GM19023 (cell line): ENCODE results near the gene NWD2.

ENCODE experiments used
- ATAC-seq: cut with Tn5 transposase; IDR thresholded peaks from one replicate; pipeline ENCODE4 v1.9.1; 2021; ENCODE audit warnings: mild to moderate bottlenecking, moderate library complexity; ENCODE audit not compliant: unreplicated experiment

NWD2 gene

DNA sequence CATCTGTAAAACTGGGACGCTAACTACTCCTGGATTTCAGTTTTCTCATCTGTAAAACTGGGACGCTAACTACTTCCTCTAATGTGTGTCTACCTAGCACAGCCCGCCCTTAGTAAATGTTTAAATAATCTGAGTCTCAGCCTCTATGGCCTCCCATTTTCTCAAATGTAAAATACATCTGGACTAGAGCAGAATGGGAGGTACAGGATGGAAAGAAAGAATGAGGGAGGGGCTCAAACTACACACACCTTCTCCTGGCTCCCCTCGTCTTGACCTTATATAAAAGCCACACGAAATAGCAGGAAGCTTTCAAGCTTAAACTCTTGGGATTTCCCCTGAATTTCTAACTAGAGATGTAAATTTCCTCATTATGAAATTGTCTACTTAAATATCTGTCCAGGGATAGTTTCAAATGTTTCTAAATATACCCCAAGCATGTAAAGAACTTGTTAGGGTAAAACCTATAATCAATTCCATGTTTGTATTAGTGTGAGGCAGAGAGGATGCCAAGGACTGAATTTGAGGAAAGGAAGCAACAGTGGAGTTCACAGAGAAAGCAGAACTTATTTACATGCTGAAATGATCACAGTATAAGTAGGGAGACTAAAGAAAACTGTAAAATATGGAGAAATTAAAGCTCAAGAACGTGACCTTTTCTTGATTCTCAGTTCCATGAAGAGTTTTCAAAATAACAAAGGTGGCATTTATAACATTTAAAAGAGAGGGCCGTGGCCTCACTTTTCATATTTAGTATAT is 220.0 kb downstream of the NWD2 start:
- ATAC-seq, result no peak

DNA sequence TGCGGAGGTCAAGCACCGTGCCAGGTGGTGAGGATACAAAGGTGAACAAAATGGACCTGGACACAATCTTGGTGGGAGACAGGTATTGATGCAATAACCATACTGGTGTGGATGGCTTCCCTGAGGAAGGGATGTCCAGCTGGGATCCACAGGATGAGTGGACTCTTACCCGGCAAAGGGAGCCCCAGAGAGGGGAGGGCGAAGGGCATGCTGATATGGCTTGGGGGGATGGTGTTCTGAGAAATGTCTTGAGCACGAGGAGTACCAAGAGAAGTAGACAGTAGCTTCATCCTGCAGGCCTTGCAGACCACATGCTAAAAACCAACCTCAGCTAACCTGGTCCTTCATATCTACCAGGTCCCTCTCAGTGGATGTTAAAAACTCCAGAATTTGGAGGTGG is 220.8 kb downstream of the NWD2 start:
- no peak for ATAC-seq

DNA sequence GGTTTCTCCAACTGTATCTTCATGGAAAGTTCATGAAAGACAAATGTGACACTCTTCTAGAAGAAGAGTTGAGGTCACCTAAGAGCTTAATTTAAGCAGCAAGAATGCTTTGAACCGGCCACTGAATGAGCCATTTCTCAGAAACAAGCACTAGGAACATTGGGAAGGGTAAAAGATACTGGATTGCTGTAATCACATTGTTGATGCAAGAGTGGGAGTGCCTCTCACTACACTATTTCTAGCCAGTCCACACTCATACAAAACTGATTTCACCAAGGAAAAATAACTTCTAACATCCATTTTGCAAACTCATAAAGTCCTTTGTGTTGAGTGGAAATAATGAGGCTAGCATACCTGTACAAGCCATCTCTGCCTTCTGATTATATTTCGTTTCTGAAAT is 221.3 kb downstream of the NWD2 start:
- no peak for ATAC-seq

DNA sequence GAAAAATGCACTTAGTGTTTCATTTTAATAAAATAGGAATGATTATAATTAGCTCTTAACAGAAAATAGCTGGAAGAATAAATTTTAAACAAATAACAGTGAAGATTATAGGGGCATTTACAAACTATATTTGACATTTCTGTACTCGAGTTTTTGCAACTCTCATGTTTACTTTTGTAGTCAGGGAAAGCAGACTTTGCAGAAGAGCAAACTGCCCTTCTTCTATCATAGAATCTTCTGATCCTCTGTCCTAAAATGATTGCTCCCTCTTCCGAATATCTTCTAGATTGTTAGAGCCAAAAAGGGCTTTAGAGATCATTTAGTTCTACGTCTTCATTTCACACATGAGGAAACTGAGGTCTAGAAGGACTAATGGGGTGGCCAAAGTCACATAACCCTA is 222.7 kb downstream of the NWD2 start:
- no peak for ATAC-seq

DNA sequence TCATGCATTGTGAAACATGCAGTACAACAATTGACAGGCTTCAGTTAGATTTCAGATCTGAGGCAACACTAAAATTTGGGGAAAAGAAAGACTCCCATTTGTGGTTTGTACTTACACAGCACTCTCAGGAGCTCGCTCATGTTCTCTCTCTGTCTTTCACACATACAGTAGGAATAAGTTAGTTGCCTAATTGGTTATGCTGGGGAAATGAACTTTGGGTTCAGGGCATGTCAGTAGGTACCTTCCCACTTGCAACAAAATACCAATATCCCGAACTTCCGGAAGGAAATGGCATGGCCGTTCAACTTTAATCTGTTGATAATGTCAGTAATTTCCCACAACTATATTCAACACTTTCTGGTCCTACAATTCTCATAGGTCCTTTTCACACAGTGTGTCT is 223.3 kb downstream of the NWD2 start:
- no peak for ATAC-seq

DNA sequence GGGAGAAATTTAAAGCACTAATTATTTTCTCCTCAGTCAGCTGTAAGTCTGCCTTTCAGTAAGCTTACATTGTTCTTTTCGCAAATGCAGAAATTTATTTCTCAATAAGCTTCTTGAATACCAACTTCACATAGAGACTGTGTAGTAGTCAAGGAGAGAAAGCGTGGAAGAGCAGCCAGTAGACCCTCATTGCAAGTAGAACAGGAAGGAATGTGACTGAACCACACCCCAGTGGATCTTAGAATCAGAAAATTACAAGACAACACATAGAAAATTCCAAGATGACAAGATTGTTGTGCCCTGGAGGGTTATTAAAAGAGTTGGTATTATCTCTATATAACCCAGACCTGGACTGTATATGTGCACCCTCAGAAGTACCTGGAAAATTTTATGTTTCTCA is 224.7 kb downstream of the NWD2 start:
- ATAC-seq, result no peak

DNA sequence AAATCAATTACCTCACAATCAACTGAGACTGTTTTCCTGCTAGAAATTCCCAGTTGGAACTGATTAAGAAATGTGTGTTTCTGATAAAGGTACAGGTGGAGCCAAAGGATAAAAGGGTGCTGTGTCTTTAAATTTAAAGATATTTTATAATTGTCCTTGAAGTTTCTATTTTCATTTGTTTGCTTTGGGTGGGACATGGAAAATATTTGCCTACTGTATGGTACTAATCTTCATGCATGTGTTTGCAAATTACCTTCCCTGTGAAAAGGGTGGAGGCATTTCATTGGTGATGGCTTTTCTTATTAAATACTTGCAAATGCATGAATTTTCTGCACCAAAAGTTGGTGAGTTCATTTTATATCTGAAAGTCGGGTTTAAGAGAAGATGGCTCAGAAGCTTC is 225.7 kb downstream of the NWD2 start:
- ATAC-seq, result no peak

DNA sequence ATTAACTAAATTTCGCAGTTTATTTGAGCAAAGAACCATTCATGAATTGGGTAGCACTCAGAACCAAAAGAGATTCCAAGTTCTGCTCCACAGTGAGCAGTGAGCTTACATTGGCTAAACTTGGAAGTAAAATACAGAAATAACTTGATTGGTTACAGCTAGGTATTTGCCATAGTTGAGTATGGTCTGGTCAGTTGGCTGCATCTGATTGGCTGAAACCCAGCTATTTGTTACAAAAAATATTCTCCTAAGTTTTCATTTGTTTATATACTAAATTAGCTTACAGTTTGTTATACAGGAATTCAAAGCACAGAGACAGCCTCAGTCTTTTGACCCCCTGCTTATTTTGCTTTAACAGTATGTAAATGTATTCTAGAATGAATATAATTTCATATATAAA is 226.6 kb downstream of the NWD2 start:
- no peak for ATAC-seq

DNA sequence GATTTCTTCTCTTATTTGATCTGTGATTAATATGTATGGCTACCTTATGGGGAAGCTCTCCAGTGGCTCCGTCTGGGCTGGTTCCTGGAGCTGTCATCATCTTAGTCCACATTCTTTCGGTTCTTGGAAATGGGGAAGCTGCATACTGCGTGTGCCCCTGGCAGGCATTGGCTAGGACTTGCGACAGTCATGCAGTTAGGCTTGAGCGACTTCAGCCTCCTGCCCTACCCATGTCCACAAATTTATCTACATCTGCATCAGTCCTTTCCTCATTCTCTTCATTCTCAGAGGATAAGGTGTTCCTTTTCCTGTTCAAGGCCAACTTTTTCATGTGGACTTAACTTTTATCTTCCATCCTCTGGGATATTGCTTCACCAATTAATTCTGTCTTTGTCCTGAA is 227.4 kb downstream of the NWD2 start:
- ATAC-seq, result no peak

DNA sequence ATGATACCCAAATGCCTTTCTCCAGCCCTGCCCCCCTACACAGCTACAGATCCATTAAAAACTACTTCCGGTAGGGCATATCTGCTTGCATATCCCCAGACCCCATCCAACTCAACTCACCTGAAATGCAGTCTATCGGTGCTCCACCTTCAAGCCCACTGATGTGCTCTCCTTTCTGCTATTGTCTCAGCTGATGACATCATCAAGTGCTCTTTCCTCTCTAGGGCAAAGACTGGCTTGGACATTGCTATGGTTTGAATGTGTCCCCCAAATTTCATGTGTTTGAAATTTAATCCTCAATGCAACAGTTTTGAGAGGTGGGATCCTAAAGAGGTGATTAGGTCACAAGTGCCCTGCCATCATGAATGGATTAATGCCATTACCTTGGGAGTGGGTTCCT is 229.3 kb downstream of the NWD2 start:
- no peak for ATAC-seq

DNA sequence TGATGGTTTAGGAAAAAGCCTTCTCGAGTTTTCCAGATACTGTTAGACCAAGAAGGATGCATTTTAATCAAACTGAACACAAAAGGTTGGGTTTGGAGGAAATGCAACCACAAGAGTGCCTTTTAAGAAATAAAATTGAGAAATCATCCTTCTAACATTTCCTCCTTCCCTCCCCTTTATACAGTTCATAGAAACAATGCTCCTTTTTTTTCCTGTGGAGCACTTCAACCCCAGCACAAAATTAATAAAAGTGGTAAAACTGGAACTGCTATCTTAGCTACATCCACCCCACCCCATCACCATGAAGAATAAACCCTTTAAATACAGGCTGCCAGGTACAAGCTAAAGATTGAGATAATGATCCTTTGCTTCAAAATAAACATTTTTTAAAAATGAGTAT is 230.5 kb downstream of the NWD2 start:
- ATAC-seq, result no peak

DNA sequence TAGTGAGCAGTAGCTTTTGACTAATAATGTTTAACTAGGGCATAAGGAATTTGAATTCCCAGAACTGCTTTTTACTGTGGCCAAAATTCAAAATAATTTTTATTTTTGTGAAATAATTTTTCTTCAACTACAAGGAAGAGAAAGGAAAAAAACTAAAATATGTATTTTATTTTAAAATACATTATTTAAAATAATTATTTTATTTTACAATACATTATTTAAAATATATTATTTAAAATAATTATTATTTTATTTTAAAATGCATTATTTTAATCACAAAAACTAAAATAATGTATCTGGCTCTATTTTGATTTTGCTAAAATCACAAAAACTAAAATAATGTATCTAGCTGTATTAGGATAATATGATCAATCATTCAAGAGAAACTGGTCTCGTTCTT is 231.2 kb downstream of the NWD2 start:
- ATAC-seq, result no peak

DNA sequence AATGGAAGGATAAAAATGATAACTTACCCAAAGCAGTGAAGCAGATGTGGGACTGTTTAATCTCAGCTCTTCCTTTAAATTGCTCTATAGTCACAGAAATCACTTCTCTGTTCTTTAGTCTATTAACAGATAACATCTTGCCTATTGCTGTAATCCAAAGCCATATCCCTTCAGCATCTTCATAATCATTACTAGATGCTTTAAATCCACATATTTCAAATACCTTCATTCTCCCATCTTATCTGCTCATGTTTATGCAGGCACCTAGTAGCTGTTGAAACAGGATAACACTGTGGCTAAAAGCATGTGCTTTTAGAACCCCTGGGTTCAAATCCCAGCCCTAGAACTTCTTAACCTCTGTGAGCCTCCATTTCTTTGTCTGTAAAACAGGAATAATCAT is 231.7 kb downstream of the NWD2 start:
- ATAC-seq, result no peak

DNA sequence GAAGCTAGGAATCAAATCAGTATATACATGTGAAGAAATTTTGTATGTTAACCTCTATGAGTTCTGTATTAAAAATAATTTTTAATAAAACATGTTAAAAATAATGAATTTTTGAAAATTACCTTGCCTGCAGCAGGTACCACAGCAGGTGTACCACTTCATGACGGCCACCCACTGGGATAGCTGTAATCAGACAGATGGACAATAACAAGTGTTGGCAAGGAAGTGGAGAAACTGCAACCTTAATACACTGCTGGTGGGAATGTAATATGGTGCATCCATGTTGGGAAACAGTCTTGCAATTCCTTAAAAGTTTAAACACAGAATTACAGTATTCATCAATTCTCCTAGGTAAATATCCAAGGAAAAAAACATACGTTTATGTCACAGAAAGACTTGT is 232.1 kb downstream of the NWD2 start:
- no peak for ATAC-seq

DNA sequence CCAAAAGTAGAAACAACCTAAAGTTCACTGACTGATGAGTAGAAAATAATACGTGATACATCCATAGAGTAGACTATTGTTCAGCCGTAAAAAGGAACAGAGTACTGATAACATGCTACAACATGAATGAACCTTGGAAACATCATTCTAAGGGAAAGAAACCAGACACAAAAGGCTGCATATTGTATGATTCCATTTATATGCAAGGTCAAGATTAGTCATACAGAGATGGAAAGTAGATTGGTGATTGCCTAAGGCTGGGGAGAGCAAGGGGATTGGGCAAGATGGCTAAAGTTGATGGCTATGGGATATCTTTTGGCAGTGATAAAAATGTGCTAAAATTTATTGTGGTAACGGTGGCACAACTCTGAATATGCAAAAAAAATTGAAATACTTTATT is 232.6 kb downstream of the NWD2 start:
- ATAC-seq, result no peak

DNA sequence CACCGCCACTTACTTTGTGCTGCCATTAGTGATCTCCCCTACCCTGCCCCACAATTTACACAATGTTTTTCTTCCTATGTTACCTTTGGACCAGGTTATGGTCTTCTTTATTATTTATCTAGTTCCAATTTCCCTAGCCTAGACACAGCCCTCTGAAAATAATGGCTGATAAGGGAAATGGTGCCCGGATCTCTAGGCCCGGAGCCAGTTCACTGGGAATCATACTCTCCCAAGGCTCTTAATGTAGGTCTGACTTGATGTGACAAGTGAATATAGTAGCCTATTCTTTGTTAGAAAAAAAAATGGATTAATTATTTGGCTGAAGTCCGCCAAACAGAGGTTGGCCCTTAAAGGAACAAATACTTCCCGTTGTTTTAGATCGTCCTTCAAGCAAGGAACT is 233.6 kb downstream of the NWD2 start:
- no peak for ATAC-seq

DNA sequence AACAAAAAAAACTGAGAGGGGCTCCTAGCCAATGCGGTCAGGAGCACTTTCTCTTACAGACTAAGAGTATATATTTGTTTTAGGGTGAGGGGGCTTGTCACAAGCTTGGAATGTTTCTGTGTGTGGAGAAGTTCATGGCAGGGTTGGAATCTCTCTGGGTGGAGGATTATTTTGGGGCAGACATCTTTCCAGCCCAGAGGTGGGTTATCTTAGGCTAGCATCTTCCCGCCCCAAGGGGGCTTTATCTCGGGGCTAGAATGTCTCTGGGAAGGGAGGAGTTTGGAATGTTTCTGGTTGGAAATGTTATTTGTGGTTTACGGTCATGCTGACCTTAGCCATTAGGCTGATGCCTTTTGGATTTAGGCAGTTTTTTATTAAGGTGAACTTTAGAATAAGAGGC is 236.0 kb downstream of the NWD2 start:
- no peak for ATAC-seq

DNA sequence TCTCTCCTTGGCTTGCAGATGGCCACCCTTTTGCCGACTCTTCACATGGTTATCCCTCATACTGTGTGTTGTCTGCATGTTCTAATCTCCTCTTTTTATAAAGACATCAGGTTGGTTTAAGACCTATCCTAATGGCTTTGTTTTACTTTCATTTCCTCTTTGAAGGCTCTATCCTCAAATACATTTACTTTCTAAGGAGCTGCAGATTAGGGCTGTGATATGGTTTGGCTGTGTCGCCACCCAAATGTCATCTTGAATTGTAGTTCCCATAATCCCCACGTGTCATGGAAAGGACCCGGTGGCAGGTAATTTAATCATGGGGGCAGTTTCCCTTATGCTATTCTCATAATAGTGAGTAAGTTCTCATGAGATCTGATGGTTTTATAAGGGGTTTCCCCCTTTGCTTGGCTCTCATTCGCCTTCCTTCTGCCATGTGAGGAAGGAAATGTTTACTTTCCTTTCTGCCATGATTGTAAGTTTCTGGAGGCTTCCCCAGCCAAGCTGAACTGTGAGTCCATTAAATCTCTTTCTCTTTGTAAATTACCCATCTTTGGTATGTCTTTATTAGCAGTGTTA is 237.1 kb downstream of the NWD2 start:
- ATAC-seq, result no peak

DNA sequence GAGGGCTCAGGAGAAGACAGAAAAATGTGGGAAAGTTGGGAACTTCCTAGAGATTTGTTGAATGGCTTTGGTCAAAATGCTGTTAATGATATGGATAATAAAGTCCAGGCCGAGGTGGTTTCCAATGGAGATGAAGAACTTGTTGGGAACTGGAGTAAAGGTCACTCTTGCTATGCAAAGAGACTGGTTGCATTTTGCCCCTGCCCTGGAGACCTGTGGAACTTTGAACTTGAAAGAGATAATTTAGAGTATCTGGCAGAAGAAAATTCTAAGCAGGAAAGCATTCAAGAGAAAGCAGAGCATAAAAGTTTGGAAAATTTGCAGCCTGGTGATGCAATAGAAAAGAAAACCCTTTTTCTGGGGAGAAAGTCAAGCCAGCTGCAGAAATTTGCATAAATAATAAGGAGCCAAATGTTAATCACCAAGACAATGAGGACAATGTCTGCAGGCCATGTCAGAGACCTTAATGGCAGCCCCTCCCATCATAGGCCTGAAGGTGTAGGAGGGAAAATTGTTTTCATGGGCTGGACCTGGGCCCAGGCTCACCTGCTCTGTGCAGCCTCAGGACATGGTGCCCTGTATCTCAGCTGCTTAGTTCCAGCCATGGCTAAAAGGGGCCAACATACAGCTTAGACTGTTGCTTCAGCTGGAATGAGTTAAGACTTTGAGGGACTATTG is 237.8 kb downstream of the NWD2 start:
- ATAC-seq, result no peak

DNA sequence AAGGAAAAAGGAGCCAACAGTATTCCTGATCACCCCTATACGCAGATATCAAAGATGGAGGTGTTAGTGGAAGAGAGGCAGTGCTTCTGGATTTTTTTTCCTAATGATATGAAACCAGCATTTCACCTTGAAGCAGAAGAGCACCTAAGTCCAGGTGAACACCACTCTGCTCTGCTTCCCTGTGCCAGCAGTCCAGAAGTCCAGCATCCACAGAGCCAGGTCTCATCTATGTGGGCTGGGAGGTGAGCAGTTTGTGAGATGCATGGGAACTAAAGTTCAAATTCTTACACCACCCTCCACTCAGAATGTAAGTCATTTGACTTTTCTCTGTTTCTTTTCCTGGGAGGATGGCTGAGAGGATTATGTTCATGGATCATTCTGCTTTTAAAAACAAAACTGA is 239.1 kb downstream of the NWD2 start:
- ATAC-seq, result no peak

DNA sequence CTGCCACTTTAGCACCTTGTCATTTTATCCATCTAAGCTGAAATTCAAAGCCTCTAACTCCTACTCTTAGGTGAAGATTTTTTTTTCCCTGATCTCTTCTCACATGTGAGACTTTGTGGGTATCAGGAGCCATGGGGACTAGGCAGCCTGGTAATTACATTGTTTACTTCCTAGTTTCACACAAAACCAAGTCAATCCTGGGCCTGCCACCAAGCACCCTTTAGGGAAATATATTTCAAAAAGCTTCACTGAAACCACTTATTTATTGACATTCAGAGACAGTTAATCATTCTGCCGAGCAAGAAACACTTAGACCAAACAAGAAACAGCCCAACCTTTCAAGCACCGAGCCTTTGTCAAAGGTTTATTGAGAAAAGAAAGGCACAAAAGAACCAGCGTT is 241.6 kb downstream of the NWD2 start:
- ATAC-seq, result no peak

DNA sequence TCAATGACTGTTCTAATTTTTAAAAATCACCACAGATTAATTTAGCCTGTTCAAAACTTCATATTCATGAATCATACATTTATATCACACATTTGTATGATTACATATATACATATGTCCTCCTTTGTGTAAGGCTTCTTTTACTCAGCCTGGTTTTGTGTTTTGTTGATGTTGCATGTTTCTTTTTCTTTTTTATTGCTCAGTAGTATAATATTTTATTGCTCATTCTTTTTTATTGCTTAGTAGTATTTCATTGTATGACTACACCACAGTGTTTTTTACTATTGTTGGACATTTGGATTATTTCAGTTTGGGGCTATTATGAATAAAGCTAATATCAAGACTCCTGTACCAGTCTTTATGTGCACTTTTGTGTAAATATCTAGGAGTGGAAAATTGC is 243.1 kb downstream of the NWD2 start:
- no peak for ATAC-seq

DNA sequence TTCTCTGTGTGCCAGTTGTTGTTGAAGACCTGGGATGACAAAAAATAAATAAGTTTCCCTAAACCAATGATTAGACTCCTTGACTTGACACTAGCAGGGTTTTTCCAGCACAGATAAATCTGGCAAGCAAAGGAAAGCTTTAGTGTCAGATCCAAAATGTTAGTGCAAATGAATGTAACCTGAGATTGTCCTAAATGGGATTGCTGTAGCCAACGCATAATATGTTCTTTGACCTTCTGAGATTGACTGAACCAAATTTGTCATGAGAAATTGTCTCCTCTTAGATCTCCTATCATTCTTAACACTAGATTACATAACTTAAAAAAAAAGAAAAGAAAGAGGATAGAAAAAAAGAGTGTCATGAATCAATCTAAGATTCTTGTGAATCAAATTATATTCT is 245.2 kb downstream of the NWD2 start:
- ATAC-seq, result no peak
